ENCODE measurements around the gene AP1G1. TPM values are rescaled to one million over a fixed set of nuclear protein-coding genes. Genes with fewer than 3 reads are reported as not detected.

Gene AP1G1
- total RNA-seq, 1 experiment from 2014 or later: 51.2 TPM

- BruUV-seq (replicated peaks): no TSS peak
- H3K4me1 ChIP-seq (ENCODE audit: insufficient read depth, low read length): peaks cover 3% of the 10 kb centered on the region; the same call in 1 of the 2 replicates
- H4K20me1 ChIP-seq (ENCODE audit: low read length): no peaks in the 10 kb centered on the region
- intact Hi-C loops (cut with micrococcal nuclease): no loop called here
- DNase-seq (no peak), ATAC-seq (no peak)
- H3K9me3 ChIP-seq (ENCODE audit: low read length): no peaks in the 10 kb centered on the region
- no peak overlapping the region for H3K27ac ChIP-seq (ENCODE audit: low read length)
- H3K9me2 ChIP-seq (replicated peaks; ENCODE audit: low read length): no peaks in the 10 kb centered on the region
- no peaks in the 10 kb centered on the region for H3K27me3 ChIP-seq (ENCODE audit: low read length)
- ChIA-PET POLR2A (ENCODE audit: unreplicated experiment) (no interaction called here), CTCF (no interaction called here)
- H3K79me2 ChIP-seq (ENCODE audit: low read length): peaks cover 13% of the 10 kb centered on the region
- H3K9ac ChIP-seq (ENCODE audit: low read length): no peak overlapping the region
- no peak for TF ChIP-seq EZH2 (IDR thresholded peaks at IDR 0.05; ENCODE audit: low read length, unreplicated experiment)
- TF ChIP-seq EZH2phosphoT487 (IDR thresholded peaks at IDR 0.05; ENCODE audit: borderline replicate concordance, low read length): no peak
- TF ChIP-seq, protein P1, sequence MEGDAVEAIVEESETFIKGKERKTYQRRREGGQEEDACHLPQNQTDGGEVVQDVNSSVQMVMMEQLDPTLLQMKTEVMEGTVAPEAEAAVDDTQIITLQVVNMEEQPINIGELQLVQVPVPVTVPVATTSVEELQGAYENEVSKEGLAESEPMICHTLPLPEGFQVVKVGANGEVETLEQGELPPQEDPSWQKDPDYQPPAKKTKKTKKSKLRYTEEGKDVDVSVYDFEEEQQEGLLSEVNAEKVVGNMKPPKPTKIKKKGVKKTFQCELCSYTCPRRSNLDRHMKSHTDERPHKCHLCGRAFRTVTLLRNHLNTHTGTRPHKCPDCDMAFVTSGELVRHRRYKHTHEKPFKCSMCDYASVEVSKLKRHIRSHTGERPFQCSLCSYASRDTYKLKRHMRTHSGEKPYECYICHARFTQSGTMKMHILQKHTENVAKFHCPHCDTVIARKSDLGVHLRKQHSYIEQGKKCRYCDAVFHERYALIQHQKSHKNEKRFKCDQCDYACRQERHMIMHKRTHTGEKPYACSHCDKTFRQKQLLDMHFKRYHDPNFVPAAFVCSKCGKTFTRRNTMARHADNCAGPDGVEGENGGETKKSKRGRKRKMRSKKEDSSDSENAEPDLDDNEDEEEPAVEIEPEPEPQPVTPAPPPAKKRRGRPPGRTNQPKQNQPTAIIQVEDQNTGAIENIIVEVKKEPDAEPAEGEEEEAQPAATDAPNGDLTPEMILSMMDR (conservative IDR thresholded peaks at IDR 0.05; ENCODE audit: low read depth, low read length): no peak
- no peak overlapping the region for H2AFZ ChIP-seq (ENCODE audit: low read length)
- no peaks in the 10 kb centered on the region for H3F3A ChIP-seq (ENCODE audit: low read length, unreplicated experiment)
- peaks cover 8% of the 10 kb centered on the region; the same call in 1 of the 2 replicates for H3K36me3 ChIP-seq (ENCODE audit: low read depth, low read length)
- H3K4me3 ChIP-seq (ENCODE audit: low read length): no peak overlapping the region
- no peak overlapping the region for H3K4me2 ChIP-seq (ENCODE audit: low read length)
These were observed 43.5 kb upstream of the AP1G1 start for GRCh38 chr16:71852158-71852557.

DNA sequence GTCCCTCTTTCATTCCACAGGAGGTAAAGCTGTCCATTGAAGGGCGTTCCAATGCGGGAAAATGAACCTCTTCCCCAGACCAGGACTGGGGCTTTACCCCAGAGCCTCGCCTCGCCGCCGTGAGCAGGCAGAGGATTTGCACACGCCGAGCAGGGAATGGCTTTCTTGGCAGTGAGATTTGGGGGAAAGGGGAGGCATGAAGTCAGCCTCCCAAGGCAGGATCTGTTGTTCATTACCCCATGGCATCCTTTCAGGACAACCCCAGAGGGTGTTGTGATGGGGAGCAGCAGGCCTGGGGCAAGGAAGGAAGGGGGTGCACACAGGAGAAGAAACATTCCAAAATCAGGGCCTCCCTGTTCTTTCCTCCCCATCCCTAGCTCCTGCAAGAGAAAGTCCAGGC, 43.1 kb upstream of the AP1G1 start:
- H3K79me2 ChIP-seq (ENCODE audit: low read length): peaks cover 17% of the 10 kb centered on the region
- no peak for ATAC-seq
- H3K9ac ChIP-seq (ENCODE audit: low read length): no peak overlapping the region
- ChIA-PET CTCF (no interaction called here), POLR2A (ENCODE audit: unreplicated experiment) (interaction anchor here (0.6 kb wide), 1 partner anchor 33 kb away, joined by 3 read pairs; no protein-coding TSS in a partner anchor)
- H3K4me1 ChIP-seq (ENCODE audit: insufficient read depth, low read length): peaks cover 7% of the 10 kb centered on the region; the same call in 1 of the 2 replicates
- H3F3A ChIP-seq (ENCODE audit: low read length, unreplicated experiment): no peaks in the 10 kb centered on the region
- no peaks in the 10 kb centered on the region for H4K20me1 ChIP-seq (ENCODE audit: low read length)
- H3K9me3 ChIP-seq (ENCODE audit: low read length): no peaks in the 10 kb centered on the region
- intact Hi-C loops (cut with micrococcal nuclease): no loop called here
- TF ChIP-seq EZH2 (IDR thresholded peaks at IDR 0.05; ENCODE audit: low read length, unreplicated experiment) (no peak), EZH2phosphoT487 (IDR thresholded peaks at IDR 0.05; ENCODE audit: borderline replicate concordance, low read length) (no peak)
- TF ChIP-seq, protein P1 (conservative IDR thresholded peaks at IDR 0.05; ENCODE audit: low read depth, low read length): no peak
- H3K36me3 ChIP-seq (ENCODE audit: low read depth, low read length): peaks cover 8% of the 10 kb centered on the region; the same call in 1 of the 2 replicates
- no peak overlapping the region for H3K4me2 ChIP-seq (ENCODE audit: low read length)
- BruUV-seq (replicated peaks): no TSS peak
- DNase-seq: no peak
- H3K27ac ChIP-seq (ENCODE audit: low read length): no peak overlapping the region
- no peaks in the 10 kb centered on the region for H3K9me2 ChIP-seq (replicated peaks; ENCODE audit: low read length)
- no peak overlapping the region for H2AFZ ChIP-seq (ENCODE audit: low read length)
- H3K27me3 ChIP-seq (ENCODE audit: low read length): no peaks in the 10 kb centered on the region
- no peak overlapping the region for H3K4me3 ChIP-seq (ENCODE audit: low read length)

DNA sequence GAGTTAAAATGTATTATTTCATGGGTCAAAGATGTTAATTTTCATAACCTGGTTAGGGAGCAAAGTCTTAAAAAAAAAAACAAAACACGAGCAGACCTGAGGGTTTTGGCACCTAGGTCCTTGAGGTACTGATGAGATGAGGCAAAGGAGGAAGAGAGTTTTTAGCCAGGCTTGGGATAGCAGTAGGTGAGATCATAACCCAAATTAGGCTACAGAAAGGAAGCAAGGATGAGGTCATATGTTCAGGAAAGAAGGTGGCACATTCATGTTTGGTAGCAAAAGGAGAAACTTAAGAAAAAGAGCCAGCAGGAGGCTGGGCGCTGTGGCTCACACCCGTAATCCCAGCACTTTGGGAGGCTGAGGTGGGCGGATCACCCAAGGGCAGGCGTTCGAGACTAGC, 40.0 kb upstream of the AP1G1 start:
- Histone ChIP-seq H3K36me3 (ENCODE audit: low read depth, low read length) (peaks cover 8% of the 10 kb centered on the region; the same call in 1 of the 2 replicates), H3K9me2 (replicated peaks; ENCODE audit: low read length) (no peaks in the 10 kb centered on the region), H3K4me3 (ENCODE audit: low read length) (no peak overlapping the region), H3K27me3 (ENCODE audit: low read length) (no peaks in the 10 kb centered on the region), H3K27ac (ENCODE audit: low read length) (no peak overlapping the region), H4K20me1 (ENCODE audit: low read length) (no peaks in the 10 kb centered on the region), H2AFZ (ENCODE audit: low read length) (no peak overlapping the region), H3F3A (ENCODE audit: low read length, unreplicated experiment) (no peaks in the 10 kb centered on the region), H3K9me3 (ENCODE audit: low read length) (no peaks in the 10 kb centered on the region), H3K4me1 (ENCODE audit: insufficient read depth, low read length) (peaks cover 8% of the 10 kb centered on the region; the same call in 1 of the 2 replicates), H3K79me2 (ENCODE audit: low read length) (peaks cover 27% of the 10 kb centered on the region), H3K4me2 (ENCODE audit: low read length) (no peak overlapping the region), H3K9ac (ENCODE audit: low read length) (no peak overlapping the region)
- BruUV-seq (replicated peaks): no TSS peak
- no peak for ATAC-seq
- TF ChIP-seq EZH2 (IDR thresholded peaks at IDR 0.05; ENCODE audit: low read length, unreplicated experiment) (no peak), EZH2phosphoT487 (IDR thresholded peaks at IDR 0.05; ENCODE audit: borderline replicate concordance, low read length) (no peak)
- TF ChIP-seq, protein P1 (conservative IDR thresholded peaks at IDR 0.05; ENCODE audit: low read depth, low read length): no peak
- POLR2A ChIA-PET (ENCODE audit: unreplicated experiment): no interaction called here
- DNase-seq: no peak
- intact Hi-C loops (cut with micrococcal nuclease): loop anchor here (5.0 kb wide), 1 partner anchor 34 kb away; the partner anchor contains the start of gene ZNF821
- CTCF ChIA-PET: no interaction called here

Data from PC-3 (cell line).